GM12878 (cell line): Measurements from ENCODE around the gene CDH4. TPM values are rescaled to one million over a fixed set of nuclear protein-coding genes. Genes with fewer than 3 reads are reported as not detected.

Experiments used
- BMI1 ChIP-seq: fragments of 450-650 bp; IDR thresholded peaks from 2 replicates; pipeline ENCODE4 v1.6.1; 2016; ENCODE audit warnings: mild to moderate bottlenecking, moderate library complexity, borderline replicate concordance
- FOXK2 ChIP-seq: fragments of 450-650 bp; IDR thresholded peaks from 2 replicates; pipeline ENCODE4 v1.6.1; 2017; ENCODE audit warnings: mild to moderate bottlenecking, moderate library complexity
- RFX5 ChIP-seq: IDR thresholded peaks from 2 replicates; pipeline ENCODE4 v1.6.1; 2011; ENCODE audit warnings: low read depth, low read length, improper control_type of control experiment
- STAT1 ChIP-seq: fragments of 450-650 bp; conservative IDR thresholded peaks from 2 replicates; pipeline ENCODE4 v1.6.1; 2014; ENCODE audit warnings: antibody characterized with exemption, mild to moderate bottlenecking
- TCF3 ChIP-seq: IDR thresholded peaks from 2 replicates; pipeline ENCODE4 v1.6.1; 2012; ENCODE audit warnings: low read depth, mild to moderate bottlenecking, low read length, borderline replicate concordance; ENCODE audit not compliant: insufficient read depth
- polyA plus RNA-seq, 11 experiments: library from polyadenylated mRNA; depleted of rRNA in 4 of 11; unstranded in 6 of 11; stranded (reverse) in 5 of 11; fragments of >200 nt; fragmentation: Nextera tagmentation in 4 of 11; fragmentation: Illumina TruSeq in 1 of 11; extraction: Ambion mirVana in 4 of 11; extraction: Trizol in 1 of 11; gene quantifications; 1 replicate in 1 of 11; 2 replicates in 10 of 11; pipeline versions ENCODE4 v1.2.1 to v1.2.3, GENCODE V29; 2011 to 2016; ENCODE audit warnings: inconsistent platforms in 2 of 11, missing spikeins in 2 of 11, low read depth in 1 of 11
- total RNA-seq, 4 experiments: library from RNA; depleted of rRNA in 3 of 4; stranded (reverse); fragments of >200 nt in 3 of 4; fragmentation: Illumina TruSeq in 1 of 4; extraction: Trizol in 1 of 4; gene quantifications; 2 replicates each; pipeline versions ENCODE4 v1.2.1 to v1.2.3, GENCODE V29; 2013 to 2021
- TF ChIP-seq, protein P1 (sequence below): IDR thresholded peaks from 2 replicates; pipeline ENCODE4 v1.6.1; 2012; ENCODE audit warnings: improper control_type of control experiment, low read depth, low read length; ENCODE audit not compliant: insufficient replicate concordance
- TF ChIP-seq, protein P2 (sequence below): fragments of 150-350 bp; IDR thresholded peaks from 2 replicates; pipeline ENCODE4 v1.6.1; 2014; ENCODE audit warnings: mild to moderate bottlenecking, low read depth, low read length
- TF ChIP-seq, protein P3 (sequence below): IDR thresholded peaks from 2 replicates; pipeline ENCODE4 v1.6.1; 2012; ENCODE audit warnings: low read length, inconsistent platforms

Gene CDH4
- total and polyA plus RNA-seq, 10 of the 15 experiments (the other 5 are each of a cell fraction or from before 2014, with no cell fraction given), result not detected

- TF ChIP-seq, protein P1, sequence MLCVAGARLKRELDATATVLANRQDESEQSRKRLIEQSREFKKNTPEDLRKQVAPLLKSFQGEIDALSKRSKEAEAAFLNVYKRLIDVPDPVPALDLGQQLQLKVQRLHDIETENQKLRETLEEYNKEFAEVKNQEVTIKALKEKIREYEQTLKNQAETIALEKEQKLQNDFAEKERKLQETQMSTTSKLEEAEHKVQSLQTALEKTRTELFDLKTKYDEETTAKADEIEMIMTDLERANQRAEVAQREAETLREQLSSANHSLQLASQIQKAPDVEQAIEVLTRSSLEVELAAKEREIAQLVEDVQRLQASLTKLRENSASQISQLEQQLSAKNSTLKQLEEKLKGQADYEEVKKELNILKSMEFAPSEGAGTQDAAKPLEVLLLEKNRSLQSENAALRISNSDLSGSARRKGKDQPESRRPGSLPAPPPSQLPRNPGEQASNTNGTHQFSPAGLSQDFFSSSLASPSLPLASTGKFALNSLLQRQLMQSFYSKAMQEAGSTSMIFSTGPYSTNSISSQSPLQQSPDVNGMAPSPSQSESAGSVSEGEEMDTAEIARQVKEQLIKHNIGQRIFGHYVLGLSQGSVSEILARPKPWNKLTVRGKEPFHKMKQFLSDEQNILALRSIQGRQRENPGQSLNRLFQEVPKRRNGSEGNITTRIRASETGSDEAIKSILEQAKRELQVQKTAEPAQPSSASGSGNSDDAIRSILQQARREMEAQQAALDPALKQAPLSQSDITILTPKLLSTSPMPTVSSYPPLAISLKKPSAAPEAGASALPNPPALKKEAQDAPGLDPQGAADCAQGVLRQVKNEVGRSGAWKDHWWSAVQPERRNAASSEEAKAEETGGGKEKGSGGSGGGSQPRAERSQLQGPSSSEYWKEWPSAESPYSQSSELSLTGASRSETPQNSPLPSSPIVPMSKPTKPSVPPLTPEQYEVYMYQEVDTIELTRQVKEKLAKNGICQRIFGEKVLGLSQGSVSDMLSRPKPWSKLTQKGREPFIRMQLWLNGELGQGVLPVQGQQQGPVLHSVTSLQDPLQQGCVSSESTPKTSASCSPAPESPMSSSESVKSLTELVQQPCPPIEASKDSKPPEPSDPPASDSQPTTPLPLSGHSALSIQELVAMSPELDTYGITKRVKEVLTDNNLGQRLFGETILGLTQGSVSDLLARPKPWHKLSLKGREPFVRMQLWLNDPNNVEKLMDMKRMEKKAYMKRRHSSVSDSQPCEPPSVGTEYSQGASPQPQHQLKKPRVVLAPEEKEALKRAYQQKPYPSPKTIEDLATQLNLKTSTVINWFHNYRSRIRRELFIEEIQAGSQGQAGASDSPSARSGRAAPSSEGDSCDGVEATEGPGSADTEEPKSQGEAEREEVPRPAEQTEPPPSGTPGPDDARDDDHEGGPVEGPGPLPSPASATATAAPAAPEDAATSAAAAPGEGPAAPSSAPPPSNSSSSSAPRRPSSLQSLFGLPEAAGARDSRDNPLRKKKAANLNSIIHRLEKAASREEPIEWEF, result no peak
- TF ChIP-seq STAT1, result no peak
- no peak for TF ChIP-seq FOXK2
- TF ChIP-seq, protein P2, sequence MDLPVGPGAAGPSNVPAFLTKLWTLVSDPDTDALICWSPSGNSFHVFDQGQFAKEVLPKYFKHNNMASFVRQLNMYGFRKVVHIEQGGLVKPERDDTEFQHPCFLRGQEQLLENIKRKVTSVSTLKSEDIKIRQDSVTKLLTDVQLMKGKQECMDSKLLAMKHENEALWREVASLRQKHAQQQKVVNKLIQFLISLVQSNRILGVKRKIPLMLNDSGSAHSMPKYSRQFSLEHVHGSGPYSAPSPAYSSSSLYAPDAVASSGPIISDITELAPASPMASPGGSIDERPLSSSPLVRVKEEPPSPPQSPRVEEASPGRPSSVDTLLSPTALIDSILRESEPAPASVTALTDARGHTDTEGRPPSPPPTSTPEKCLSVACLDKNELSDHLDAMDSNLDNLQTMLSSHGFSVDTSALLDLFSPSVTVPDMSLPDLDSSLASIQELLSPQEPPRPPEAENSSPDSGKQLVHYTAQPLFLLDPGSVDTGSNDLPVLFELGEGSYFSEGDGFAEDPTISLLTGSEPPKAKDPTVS, result no peak
- TF ChIP-seq, protein P3, sequence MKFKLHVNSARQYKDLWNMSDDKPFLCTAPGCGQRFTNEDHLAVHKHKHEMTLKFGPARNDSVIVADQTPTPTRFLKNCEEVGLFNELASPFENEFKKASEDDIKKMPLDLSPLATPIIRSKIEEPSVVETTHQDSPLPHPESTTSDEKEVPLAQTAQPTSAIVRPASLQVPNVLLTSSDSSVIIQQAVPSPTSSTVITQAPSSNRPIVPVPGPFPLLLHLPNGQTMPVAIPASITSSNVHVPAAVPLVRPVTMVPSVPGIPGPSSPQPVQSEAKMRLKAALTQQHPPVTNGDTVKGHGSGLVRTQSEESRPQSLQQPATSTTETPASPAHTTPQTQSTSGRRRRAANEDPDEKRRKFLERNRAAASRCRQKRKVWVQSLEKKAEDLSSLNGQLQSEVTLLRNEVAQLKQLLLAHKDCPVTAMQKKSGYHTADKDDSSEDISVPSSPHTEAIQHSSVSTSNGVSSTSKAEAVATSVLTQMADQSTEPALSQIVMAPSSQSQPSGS, result no peak
- no peak for TF ChIP-seq BMI1
- no peak for TF ChIP-seq TCF3
- TF ChIP-seq RFX5, result no peak
Observed at GRCh38 chr20:61935926-61936700, 684.1 kb downstream of the CDH4 start (continued).
